SK-N-SH (cell line): Measurements from ENCODE around the gene EN2.
A peak's percentile ranks its signal among the peaks of the same experiment; 100 is the strongest.

ENCODE experiments used
- CTCF ChIP-seq: fragments of 200-600 bp; sonication (generic); IDR thresholded peaks from 2 replicates; pipeline ENCODE4 v1.6.1; 2017; ENCODE audit warnings: antibody characterized with exemption, mild to moderate bottlenecking, moderate library complexity
- EP300 ChIP-seq, 2 experiments: IDR thresholded peaks; 2 replicates each; pipeline versions ENCODE4 v1.4.0 to v1.6.1; 2012; ENCODE audit warnings: borderline replicate concordance in 1 of 2, low read depth in 1 of 2, low read length in 1 of 2
- EZH2phosphoT487 ChIP-seq: fragments of 200-600 bp; sonication (generic); IDR thresholded peaks from 2 replicates; pipeline ENCODE4 v1.6.1; 2017; ENCODE audit warnings: low read depth, mixed run types, mild to moderate bottlenecking, antibody characterized with exemption, moderate library complexity, borderline replicate concordance
- GABPA ChIP-seq: IDR thresholded peaks from 2 replicates; pipeline ENCODE4 v1.4.0; 2012; ENCODE audit warnings: low read depth, mild to moderate bottlenecking
- MAX ChIP-seq: IDR thresholded peaks from 2 replicates; pipeline ENCODE4 v1.4.0; 2012; ENCODE audit warnings: low read depth
- POLR2AphosphoS5 ChIP-seq: IDR thresholded peaks from 2 replicates; pipeline ENCODE4 v1.6.1; 2012; ENCODE audit warnings: low read depth, low read length
- SIN3A ChIP-seq: IDR thresholded peaks from 2 replicates; pipeline ENCODE4 v1.6.1; 2012; ENCODE audit warnings: low read depth, mild to moderate bottlenecking, low read length, moderate library complexity, borderline replicate concordance
- TAF1 ChIP-seq: IDR thresholded peaks from 2 replicates; pipeline ENCODE4 v1.6.1; 2012; ENCODE audit warnings: low read depth, mild to moderate bottlenecking, low read length, moderate library complexity, borderline replicate concordance
- TF ChIP-seq, protein P1 (sequence below): IDR thresholded peaks from 2 replicates; pipeline ENCODE4 v1.6.1; 2012; ENCODE audit warnings: mild to moderate bottlenecking, low read depth, low read length, moderate library complexity

DNA sequence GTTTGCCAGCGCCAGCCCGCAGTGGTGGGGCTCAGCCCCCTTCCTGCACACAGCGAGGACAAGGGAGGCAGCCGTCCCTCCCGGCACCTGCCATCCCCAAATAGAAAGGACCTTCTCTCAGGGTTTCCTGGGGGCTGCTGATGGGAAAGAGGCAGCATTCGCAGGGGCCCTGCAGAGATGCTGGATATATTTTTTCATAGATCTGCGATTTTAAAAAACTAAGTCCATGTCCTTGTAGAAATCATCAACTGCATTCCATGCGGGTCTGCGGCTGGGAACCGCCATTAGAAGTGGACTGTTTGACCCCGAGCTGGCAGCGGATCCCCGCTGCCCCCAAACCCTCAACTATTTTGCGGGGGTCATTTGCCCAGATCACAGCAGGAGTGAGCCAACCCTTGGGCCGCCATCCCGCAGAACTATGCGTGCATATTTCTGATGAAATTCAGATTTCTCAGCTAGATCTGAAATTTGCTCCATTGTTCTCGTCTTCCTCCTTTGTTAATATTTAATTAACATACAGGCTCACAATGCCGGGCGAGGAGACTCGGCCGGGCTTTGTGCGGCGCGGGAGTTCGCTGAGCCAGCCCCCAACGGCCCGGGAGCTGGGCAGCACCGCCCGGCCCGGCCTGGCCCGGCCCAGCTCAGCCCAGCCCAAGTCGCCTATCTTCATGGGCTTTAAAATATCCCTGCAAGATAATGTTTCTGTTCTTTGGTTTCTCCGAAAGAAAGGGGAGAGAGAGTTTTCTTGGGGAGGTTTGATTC is 2.0 kb downstream of the EN2 start:
- no peak for TF ChIP-seq CTCF
- TF ChIP-seq POLR2AphosphoS5: no peak
- TF ChIP-seq MAX: no peak
- peak; percentile 66; the same call in 1 of the 2 replicates for TF ChIP-seq EZH2phosphoT487
- TF ChIP-seq SIN3A: no peak
- TF ChIP-seq, protein P1, sequence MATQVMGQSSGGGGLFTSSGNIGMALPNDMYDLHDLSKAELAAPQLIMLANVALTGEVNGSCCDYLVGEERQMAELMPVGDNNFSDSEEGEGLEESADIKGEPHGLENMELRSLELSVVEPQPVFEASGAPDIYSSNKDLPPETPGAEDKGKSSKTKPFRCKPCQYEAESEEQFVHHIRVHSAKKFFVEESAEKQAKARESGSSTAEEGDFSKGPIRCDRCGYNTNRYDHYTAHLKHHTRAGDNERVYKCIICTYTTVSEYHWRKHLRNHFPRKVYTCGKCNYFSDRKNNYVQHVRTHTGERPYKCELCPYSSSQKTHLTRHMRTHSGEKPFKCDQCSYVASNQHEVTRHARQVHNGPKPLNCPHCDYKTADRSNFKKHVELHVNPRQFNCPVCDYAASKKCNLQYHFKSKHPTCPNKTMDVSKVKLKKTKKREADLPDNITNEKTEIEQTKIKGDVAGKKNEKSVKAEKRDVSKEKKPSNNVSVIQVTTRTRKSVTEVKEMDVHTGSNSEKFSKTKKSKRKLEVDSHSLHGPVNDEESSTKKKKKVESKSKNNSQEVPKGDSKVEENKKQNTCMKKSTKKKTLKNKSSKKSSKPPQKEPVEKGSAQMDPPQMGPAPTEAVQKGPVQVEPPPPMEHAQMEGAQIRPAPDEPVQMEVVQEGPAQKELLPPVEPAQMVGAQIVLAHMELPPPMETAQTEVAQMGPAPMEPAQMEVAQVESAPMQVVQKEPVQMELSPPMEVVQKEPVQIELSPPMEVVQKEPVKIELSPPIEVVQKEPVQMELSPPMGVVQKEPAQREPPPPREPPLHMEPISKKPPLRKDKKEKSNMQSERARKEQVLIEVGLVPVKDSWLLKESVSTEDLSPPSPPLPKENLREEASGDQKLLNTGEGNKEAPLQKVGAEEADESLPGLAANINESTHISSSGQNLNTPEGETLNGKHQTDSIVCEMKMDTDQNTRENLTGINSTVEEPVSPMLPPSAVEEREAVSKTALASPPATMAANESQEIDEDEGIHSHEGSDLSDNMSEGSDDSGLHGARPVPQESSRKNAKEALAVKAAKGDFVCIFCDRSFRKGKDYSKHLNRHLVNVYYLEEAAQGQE: no peak
- no peak for TF ChIP-seq EP300 (IDR thresholded peaks at IDR 0.05; ENCODE audit: borderline replicate concordance in 1 of 2, low read depth in 1 of 2, low read length in 1 of 2)
- TF ChIP-seq TAF1: no peak
- no peak for TF ChIP-seq GABPA
